ENCODE data around the gene CMSS1. TPM values are rescaled to one million over a fixed set of nuclear protein-coding genes. Genes with fewer than 3 reads are reported as not detected.

The CMSS1 gene
- total and polyA plus RNA-seq, 4 experiments from 2014 or later = 18.3 to 29.4 (median 21.9) TPM

- CTCF ChIA-PET (ENCODE audit: partially characterized antibody) = no interaction called here
- POLR2A ChIA-PET (ENCODE audit: partially characterized antibody) = no interaction called here
- H3K9me3 Mint-ChIP-seq = no peaks in the 10 kb centered on the region
- no peaks in the 10 kb centered on the region for H3K27me3 Mint-ChIP-seq
- Histone ChIP-seq H3K4me3 (ENCODE audit: low read length in 2 of 2) (no peak overlapping the region), H3K27me3 (ENCODE audit: insufficient read depth, low read length) (no peaks in the 10 kb centered on the region), H3K27ac (ENCODE audit: low read depth, low read length) (no peak overlapping the region), H3K9me3 (ENCODE audit: control insufficient read depth in 1 of 2, low read length in 2 of 2) (no peaks in the 10 kb centered on the region), H3K36me3 (ENCODE audit: insufficient read depth, low read length) (no peaks in the 10 kb centered on the region), H3K4me1 (ENCODE audit: insufficient read depth, low read length) (no peaks in the 10 kb centered on the region)
- no peak overlapping the region for H3K27ac Mint-ChIP-seq
- intact Hi-C loops (cut with micrococcal nuclease) = no loop called here
- H3K36me3 Mint-ChIP-seq = no peaks in the 10 kb centered on the region
- peaks cover 0 to 10% (median 1%) of the 10 kb centered on the region in 4 donors for H3K4me1 Mint-ChIP-seq
- no peak overlapping the region for H3K4me3 Mint-ChIP-seq
- DNase-seq = no peak
Measured at GRCh38 chr3:99852851-99853250, 35.2 kb downstream of the CMSS1 start.

- CTCF ChIA-PET (ENCODE audit: partially characterized antibody) = no interaction called here
Measured at GRCh38 chr3:99854756-99855298, 37.2 kb downstream of the CMSS1 start.

GRCh38 chr3:99855900-99856299 lies 38.2 kb downstream of the CMSS1 start:
- no peaks in the 10 kb centered on the region for H3K27me3 Mint-ChIP-seq
- Histone ChIP-seq H3K4me3 (ENCODE audit: low read length in 2 of 2) (no peak overlapping the region), H3K27ac (ENCODE audit: low read depth, low read length) (no peak overlapping the region), H3K4me1 (ENCODE audit: insufficient read depth, low read length) (no peaks in the 10 kb centered on the region), H3K9me3 (ENCODE audit: control insufficient read depth in 1 of 2, low read length in 2 of 2) (no peaks in the 10 kb centered on the region), H3K27me3 (ENCODE audit: insufficient read depth, low read length) (no peaks in the 10 kb centered on the region), H3K36me3 (ENCODE audit: insufficient read depth, low read length) (no peaks in the 10 kb centered on the region)
- H3K4me3 Mint-ChIP-seq = no peak overlapping the region
- peaks cover 0 to 10% (median 0%) of the 10 kb centered on the region in 4 donors for H3K4me1 Mint-ChIP-seq
- H3K36me3 Mint-ChIP-seq = peaks cover 0 to 5% of the 10 kb centered on the region in 2 donors
- no peak for DNase-seq
- CTCF ChIA-PET (ENCODE audit: partially characterized antibody) = no interaction called here
- no peak overlapping the region for H3K27ac Mint-ChIP-seq
- POLR2A ChIA-PET (ENCODE audit: partially characterized antibody) = no interaction called here
- intact Hi-C loops (cut with micrococcal nuclease) = no loop called here
- no peaks in the 10 kb centered on the region for H3K9me3 Mint-ChIP-seq

More at GRCh38 chr3:99854756-99855298, 37.2 kb downstream of the CMSS1 start:
- Histone ChIP-seq H3K4me3 (ENCODE audit: low read length in 2 of 2) (no peak overlapping the region), H3K36me3 (ENCODE audit: insufficient read depth, low read length) (no peaks in the 10 kb centered on the region), H3K9me3 (ENCODE audit: control insufficient read depth in 1 of 2, low read length in 2 of 2) (no peaks in the 10 kb centered on the region), H3K27ac (ENCODE audit: low read depth, low read length) (no peak overlapping the region), H3K27me3 (ENCODE audit: insufficient read depth, low read length) (no peaks in the 10 kb centered on the region), H3K4me1 (ENCODE audit: insufficient read depth, low read length) (no peaks in the 10 kb centered on the region)
- no peak overlapping the region for H3K27ac Mint-ChIP-seq
- no peak for DNase-seq
- H3K4me1 Mint-ChIP-seq = peaks cover 0 to 10% (median 0%) of the 10 kb centered on the region in 4 donors
- intact Hi-C loops (cut with micrococcal nuclease) = no loop called here
- POLR2A ChIA-PET (ENCODE audit: partially characterized antibody) = no interaction called here
- no peak overlapping the region for H3K4me3 Mint-ChIP-seq
- H3K27me3 Mint-ChIP-seq = no peaks in the 10 kb centered on the region
- H3K9me3 Mint-ChIP-seq = no peaks in the 10 kb centered on the region
- H3K36me3 Mint-ChIP-seq = peaks cover 0 to 5% of the 10 kb centered on the region in 2 donors

- H3K36me3 ChIP-seq (ENCODE audit: insufficient read depth, low read length) = no peaks in the 10 kb centered on the region
- POLR2A ChIA-PET (ENCODE audit: partially characterized antibody) = no interaction called here
- H3K4me1 ChIP-seq (ENCODE audit: insufficient read depth, low read length) = no peaks in the 10 kb centered on the region
- no peak for DNase-seq
- Mint-ChIP-seq H3K9me3 (no peaks in the 10 kb centered on the region), H3K36me3 (peaks cover 0 to 5% of the 10 kb centered on the region in 2 donors), H3K4me3 (no peak overlapping the region), H3K27ac (no peak overlapping the region), H3K27me3 (no peaks in the 10 kb centered on the region), H3K4me1 (peaks cover 0 to 10% (median 0%) of the 10 kb centered on the region in 4 donors)
- no peaks in the 10 kb centered on the region for H3K9me3 ChIP-seq (ENCODE audit: control insufficient read depth in 1 of 2, low read length in 2 of 2)
- H3K27me3 ChIP-seq (ENCODE audit: insufficient read depth, low read length) = no peaks in the 10 kb centered on the region
- no peak overlapping the region for H3K4me3 ChIP-seq (ENCODE audit: low read length in 2 of 2)
- H3K27ac ChIP-seq (ENCODE audit: low read depth, low read length) = no peak overlapping the region
- intact Hi-C loops (cut with micrococcal nuclease) = no loop called here
- CTCF ChIA-PET (ENCODE audit: partially characterized antibody) = no interaction called here
Measured at GRCh38 chr3:99856437-99857220, 39.0 kb downstream of the CMSS1 start.

GRCh38 chr3:99857278-99857677 lies 39.6 kb downstream of the CMSS1 start:
- no peak overlapping the region for H3K4me3 Mint-ChIP-seq
- no peaks in the 10 kb centered on the region for H3K4me1 ChIP-seq (ENCODE audit: insufficient read depth, low read length)
- intact Hi-C loops (cut with micrococcal nuclease) = no loop called here
- POLR2A ChIA-PET (ENCODE audit: partially characterized antibody) = no interaction called here
- H3K27ac Mint-ChIP-seq = no peak overlapping the region
- peaks cover 0 to 5% of the 10 kb centered on the region in 2 donors for H3K36me3 Mint-ChIP-seq
- no peaks in the 10 kb centered on the region for H3K27me3 Mint-ChIP-seq
- H3K27me3 ChIP-seq (ENCODE audit: insufficient read depth, low read length) = no peaks in the 10 kb centered on the region
- no peak for DNase-seq
- H3K9me3 ChIP-seq (ENCODE audit: control insufficient read depth in 1 of 2, low read length in 2 of 2) = no peaks in the 10 kb centered on the region
- CTCF ChIA-PET (ENCODE audit: partially characterized antibody) = no interaction called here
- peaks cover 0 to 10% (median 0%) of the 10 kb centered on the region in 4 donors for H3K4me1 Mint-ChIP-seq
- no peak overlapping the region for H3K4me3 ChIP-seq (ENCODE audit: low read length in 2 of 2)
- no peaks in the 10 kb centered on the region for H3K36me3 ChIP-seq (ENCODE audit: insufficient read depth, low read length)
- no peaks in the 10 kb centered on the region for H3K9me3 Mint-ChIP-seq
- H3K27ac ChIP-seq (ENCODE audit: low read depth, low read length) = no peak overlapping the region

- intact Hi-C loops (cut with micrococcal nuclease) = no loop called here
- H3K4me3 ChIP-seq (ENCODE audit: low read length in 2 of 2) = no peak overlapping the region
- no peaks in the 10 kb centered on the region for H3K27me3 ChIP-seq (ENCODE audit: insufficient read depth, low read length)
- no peaks in the 10 kb centered on the region for H3K9me3 ChIP-seq (ENCODE audit: control insufficient read depth in 1 of 2, low read length in 2 of 2)
- Mint-ChIP-seq H3K4me3 (no peak overlapping the region), H3K9me3 (no peaks in the 10 kb centered on the region), H3K27ac (no peak overlapping the region), H3K27me3 (no peaks in the 10 kb centered on the region), H3K4me1 (peaks cover 0 to 10% (median 1%) of the 10 kb centered on the region in 4 donors), H3K36me3 (peaks cover 0 to 10% of the 10 kb centered on the region in 2 donors)
- no peaks in the 10 kb centered on the region for H3K4me1 ChIP-seq (ENCODE audit: insufficient read depth, low read length)
- ChIA-PET POLR2A (ENCODE audit: partially characterized antibody) (no interaction called here), CTCF (ENCODE audit: partially characterized antibody) (interaction anchor here (1.4 kb wide), 2 partner anchors 15 to 47 kb away, joined by 3 read pairs; no protein-coding TSS in a partner anchor)
- no peaks in the 10 kb centered on the region for H3K36me3 ChIP-seq (ENCODE audit: insufficient read depth, low read length)
- H3K27ac ChIP-seq (ENCODE audit: low read depth, low read length) = no peak overlapping the region
- DNase-seq = no peak
Measured at GRCh38 chr3:99858469-99858868, 40.8 kb downstream of the CMSS1 start.

GRCh38 chr3:99859825-99860224 lies 42.2 kb downstream of the CMSS1 start:
- ChIA-PET CTCF (ENCODE audit: partially characterized antibody) (interaction anchor here (0.6 to 2.2 kb wide), 5 partner anchors 17 to 48 kb away, joined by 3 to 8 read pairs (median 3); no protein-coding TSS in a partner anchor), POLR2A (ENCODE audit: partially characterized antibody) (no interaction called here)
- peaks cover 0 to 4% (median 1%) of the 10 kb centered on the region in 4 donors for H3K4me1 Mint-ChIP-seq
- no peak for DNase-seq
- H3K36me3 Mint-ChIP-seq = peaks cover 0 to 10% of the 10 kb centered on the region in 2 donors
- Histone ChIP-seq H3K27ac (ENCODE audit: low read depth, low read length) (no peak overlapping the region), H3K4me3 (ENCODE audit: low read length in 2 of 2) (no peak overlapping the region), H3K4me1 (ENCODE audit: insufficient read depth, low read length) (no peaks in the 10 kb centered on the region), H3K9me3 (ENCODE audit: control insufficient read depth in 1 of 2, low read length in 2 of 2) (no peaks in the 10 kb centered on the region), H3K36me3 (ENCODE audit: insufficient read depth, low read length) (no peaks in the 10 kb centered on the region), H3K27me3 (ENCODE audit: insufficient read depth, low read length) (no peaks in the 10 kb centered on the region)
- no peak overlapping the region for H3K27ac Mint-ChIP-seq
- H3K4me3 Mint-ChIP-seq = no peak overlapping the region
- H3K27me3 Mint-ChIP-seq = no peaks in the 10 kb centered on the region
- H3K9me3 Mint-ChIP-seq = no peaks in the 10 kb centered on the region
- intact Hi-C loops (cut with micrococcal nuclease) = no loop called here

Measured in CD4-positive, alpha-beta memory T cell (primary cell).